GM19455 (cell line): Measurements from ENCODE around the gene OPN1LW.
"Not testable (repeated sequence)": the region's sequence is repeated elsewhere in the genome, so short reads cannot be mapped to it uniquely, and the experiment has no call there.

ENCODE experiments used
- ATAC-seq: cut with Tn5 transposase; IDR thresholded peaks from one replicate; pipeline ENCODE4 v1.9.1; 2021; ENCODE audit not compliant: unreplicated experiment

Gene OPN1LW

DNA sequence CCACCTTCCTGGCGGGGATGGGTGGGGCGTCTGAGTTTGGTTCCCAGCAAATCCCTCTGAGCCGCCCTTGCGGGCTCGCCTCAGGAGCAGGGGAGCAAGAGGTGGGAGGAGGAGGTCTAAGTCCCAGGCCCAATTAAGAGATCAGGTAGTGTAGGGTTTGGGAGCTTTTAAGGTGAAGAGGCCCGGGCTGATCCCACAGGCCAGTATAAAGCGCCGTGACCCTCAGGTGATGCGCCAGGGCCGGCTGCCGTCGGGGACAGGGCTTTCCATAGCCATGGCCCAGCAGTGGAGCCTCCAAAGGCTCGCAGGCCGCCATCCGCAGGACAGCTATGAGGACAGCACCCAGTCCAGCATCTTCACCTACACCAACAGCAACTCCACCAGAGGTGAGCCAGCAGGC lies at the start of gene OPN1LW:
OPN1LW (plus strand) TSS at position 234 of the 400 bp plus-strand sequence; CDS start at position 275, 41 bp downstream.
- ATAC-seq = not testable (repeated sequence)

DNA sequence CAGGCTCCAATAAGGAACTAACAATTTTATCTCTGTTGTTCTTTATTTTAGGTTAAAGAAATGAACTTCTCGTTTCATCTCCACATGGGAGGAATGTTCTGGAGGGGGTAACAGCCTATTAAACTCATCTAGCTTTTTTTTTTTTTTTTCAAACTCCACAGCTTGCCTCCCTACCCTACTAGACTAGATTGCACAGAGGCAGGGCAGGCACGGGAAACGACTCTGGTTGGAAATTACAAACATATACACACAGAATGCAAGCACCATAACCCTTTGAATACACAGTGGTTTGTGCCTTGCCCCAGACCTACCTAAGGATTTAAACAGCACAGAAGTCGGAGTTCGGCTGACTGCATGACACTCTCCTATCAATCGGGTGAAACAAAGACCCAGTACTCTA lies 49.2 kb upstream of the OPN1LW start:
- ATAC-seq = no peak

- ATAC-seq = no peak
Observed at GRCh38 chrX:154096140-154097002, 47.7 kb upstream of the OPN1LW start.

- ATAC-seq = peak; percentile 43
Observed at GRCh38 chrX:154097003-154097588, 46.9 kb upstream of the OPN1LW start.

DNA sequence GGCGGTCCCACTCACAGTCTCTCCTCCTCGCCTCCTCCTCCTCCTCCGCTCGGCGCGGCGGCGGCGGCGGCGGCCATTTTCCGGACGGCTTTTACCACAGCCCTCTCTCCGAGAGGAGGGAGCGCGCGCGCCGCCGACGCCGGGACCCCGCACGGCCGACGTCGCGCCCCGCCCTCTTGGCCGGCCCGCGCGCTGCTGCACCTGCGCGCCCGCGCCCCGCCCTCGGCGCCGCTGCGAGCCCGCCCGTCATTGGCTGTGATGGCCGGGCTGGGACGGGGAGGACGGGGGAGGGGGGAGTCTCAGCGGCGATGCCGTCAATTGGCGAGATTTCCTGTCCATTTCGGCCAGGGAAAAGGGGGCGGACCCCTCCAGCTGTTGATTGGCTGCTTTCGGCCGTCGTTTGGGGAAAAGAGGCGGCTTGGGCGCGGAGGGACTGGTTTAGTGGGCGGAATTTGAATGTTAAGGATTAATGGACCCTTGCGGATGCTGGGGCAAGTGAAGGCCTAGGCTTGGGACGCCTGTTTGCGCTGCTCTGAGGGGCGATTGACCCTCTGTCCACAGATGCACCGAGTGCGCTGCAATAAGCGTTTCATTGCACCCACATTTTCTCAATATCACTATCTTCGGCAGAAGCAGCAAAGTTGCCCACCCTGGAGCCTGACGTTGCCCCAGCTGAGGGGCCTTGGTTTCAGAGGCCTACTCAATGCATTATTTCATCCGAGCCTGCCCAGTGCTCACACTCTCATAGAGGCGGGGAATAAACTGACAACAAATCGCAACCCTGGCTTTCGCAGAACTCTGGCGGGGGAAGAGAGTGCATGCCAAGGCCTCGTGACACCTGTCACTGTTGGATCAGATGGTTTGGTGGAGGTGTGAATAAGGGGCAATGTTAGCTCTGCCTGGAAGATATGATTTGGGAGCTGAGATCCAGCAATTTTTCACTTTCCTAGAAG lies 46.2 kb upstream of the OPN1LW start, which contains the start of gene MECP2:
MECP2 (minus strand) TSS at position 129 of the 953 bp plus-strand sequence.
- peak; percentile 83 for ATAC-seq

DNA sequence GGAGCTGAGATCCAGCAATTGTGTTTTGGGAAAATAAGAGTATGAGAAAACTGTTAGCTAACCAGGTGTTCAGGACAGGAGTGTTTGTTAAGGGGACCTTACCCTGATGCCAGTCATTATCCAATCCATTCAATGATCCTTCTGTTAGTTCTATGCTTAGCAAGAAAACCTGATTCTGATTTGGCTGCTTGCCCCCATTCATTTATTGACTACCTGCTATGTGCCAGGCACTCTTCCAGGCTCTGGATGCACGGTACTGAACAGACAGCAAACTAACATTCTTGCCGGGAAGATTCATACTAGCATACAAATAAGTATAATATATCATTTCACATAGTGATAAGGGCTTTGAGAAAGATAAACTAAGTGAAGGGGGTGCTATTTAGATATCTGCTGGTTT lies 45.5 kb upstream of the OPN1LW start:
- no peak for ATAC-seq

DNA sequence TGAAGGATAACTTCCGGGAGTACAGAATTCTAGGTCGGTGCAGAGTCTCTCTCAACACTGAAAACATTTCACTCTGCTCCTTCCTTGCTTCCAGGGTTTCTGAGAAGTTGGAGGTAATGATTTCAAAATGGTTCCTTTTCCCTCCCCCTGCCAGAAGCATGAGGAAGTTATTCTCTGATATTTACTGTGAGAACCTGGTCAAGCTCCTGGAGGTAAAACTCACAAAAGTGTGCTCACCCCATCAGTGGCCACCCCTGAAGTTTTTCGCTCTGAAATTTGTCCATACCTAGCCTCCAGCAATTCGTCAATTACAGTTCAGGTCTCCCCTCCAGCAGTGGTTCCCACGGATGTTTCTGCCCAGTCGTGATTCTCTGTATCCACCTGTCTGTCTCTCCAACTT lies 30.3 kb upstream of the OPN1LW start:
- ATAC-seq = no peak

- ATAC-seq = no peak
Observed at GRCh38 chrX:154114652-154115051, 29.4 kb upstream of the OPN1LW start.

GRCh38 chrX:154115071-154115470 lies 29.0 kb upstream of the OPN1LW start:
- no peak for ATAC-seq

GRCh38 chrX:154115750-154116149 lies 28.3 kb upstream of the OPN1LW start:
- ATAC-seq = no peak

- no peak for ATAC-seq
Observed at GRCh38 chrX:154116426-154117211, 27.4 kb upstream of the OPN1LW start.

GRCh38 chrX:154117566-154117965 lies 26.5 kb upstream of the OPN1LW start:
- ATAC-seq = no peak

DNA sequence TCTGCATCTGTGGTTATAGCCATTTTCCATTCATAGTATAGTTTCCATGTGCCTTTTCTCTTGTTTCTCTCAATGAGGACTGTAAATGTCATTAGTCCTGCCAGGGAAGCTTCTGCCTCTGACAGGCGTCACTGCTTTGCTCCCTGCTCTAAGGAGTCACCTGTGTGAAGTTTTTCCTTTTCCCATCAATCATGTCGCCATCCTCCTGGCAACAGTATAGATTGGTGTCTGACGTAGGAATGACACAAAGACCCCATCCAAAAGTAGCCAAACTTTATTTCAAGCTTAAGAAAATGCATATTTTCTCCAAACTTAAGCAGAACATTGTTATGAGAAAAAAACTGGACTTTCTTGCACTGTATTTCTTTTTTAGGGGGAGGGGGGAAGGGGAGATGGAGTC lies 23.5 kb upstream of the OPN1LW start:
- no peak for ATAC-seq

- ATAC-seq = no peak
Observed at GRCh38 chrX:154121207-154121606, 22.8 kb upstream of the OPN1LW start.

DNA sequence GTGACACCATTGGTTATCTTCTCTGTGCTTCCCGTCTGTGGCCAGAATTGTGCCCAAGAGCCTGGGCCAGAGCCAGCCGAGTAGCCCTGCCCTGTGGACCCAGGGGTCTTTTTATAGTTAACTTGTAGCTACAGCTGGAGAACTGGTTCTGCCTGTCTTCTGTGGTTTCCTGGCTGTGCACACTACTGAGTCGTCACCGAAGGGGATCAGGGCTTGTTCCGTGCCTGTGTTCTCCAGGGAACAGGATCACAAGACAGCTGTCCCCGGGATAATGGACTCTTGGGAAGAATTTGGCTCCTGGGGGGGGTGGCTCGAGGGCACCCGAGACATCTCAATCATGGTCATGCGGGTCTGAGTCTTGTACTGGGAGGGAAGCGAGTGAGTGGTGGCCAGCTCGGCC lies 22.1 kb upstream of the OPN1LW start:
- ATAC-seq = no peak

- no peak for ATAC-seq
Observed at GRCh38 chrX:154123241-154124219, 20.5 kb upstream of the OPN1LW start.

DNA sequence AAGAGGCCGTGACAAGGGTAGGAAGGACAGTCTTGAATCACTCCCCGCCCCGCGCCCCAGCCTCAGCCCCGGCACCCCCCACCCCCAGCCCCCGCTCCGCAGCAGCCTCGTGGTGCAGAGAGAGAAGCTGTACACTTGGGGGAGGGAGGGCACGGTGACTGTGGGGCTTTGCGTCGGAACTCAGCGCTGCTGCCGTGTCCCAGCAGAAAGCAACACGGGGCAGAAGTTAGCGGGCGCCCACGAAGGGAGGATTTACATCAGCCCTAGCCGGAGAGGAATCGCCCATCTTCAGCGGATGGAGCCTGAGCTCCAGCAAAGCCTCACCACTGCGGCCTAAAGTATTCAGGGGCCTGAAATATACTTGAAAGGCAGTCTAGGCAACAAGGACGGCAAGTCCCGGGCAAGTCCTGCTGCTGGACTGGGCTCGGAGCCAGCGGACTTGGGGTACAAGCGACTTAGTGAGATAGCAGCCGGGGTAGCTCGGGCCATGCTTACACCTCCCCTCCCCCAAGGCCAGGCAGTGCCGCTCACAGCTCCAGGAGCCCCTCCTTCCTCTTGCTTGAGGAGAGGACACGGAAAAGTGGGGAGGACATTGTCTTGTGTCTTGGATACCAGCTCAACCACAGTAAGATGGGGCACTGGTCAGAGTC lies 18.5 kb upstream of the OPN1LW start:
- no peak for ATAC-seq

DNA sequence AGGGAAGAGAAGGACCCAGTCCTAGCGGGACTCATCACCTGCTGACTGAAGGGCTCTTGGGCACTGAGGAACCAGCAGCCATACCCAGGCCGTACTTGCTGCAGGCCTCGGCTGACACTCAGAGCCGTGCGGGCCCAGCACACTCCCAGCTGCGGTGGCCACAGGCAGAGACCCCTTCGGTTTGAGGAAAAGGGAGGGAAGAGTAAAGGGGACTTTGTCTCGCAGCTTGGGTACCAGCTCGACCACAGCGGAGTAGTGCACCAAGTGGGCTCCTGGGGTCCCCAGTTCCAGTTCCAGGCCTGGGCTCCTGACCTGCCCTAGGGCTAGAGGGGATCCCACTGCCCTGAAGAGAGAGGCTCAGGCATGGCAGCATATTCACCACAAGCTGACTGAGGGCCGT lies 17.9 kb upstream of the OPN1LW start:
- ATAC-seq = no peak

DNA sequence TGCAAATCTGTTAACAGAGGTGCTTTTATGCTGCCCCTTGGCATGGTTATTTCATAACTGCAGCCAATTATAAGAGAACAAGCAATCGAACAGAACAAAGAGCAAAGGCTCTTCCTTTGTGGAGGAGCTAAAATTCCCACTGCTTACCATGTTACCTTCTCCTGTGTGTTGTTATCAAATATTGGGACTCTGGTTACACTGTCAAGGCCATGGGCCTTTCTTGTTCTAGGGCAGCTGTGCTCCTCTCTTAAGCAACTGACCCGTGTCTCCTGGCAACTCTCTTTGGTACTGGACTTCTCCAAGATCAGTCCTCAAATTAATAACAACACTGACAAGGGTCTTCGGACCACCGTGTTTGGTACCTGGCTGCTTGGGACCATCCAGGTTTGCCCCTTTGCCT lies 12.1 kb upstream of the OPN1LW start:
- no peak for ATAC-seq
